MG63 (cell line): ENCODE data around the gene MRPS11. TPM values are rescaled to one million over a fixed set of nuclear protein-coding genes. Genes with fewer than 3 reads are reported as not detected.
"Not testable (repeated sequence)": the region's sequence is repeated elsewhere in the genome, so short reads cannot be mapped to it uniquely, and the experiment has no call there.

Experiments
- DNase-seq: peaks from one replicate; pipeline ENCODE4 v3.0.0-alpha.2; 2020
- H3K27me3 ChIP-seq: fragments of 250-450 bp; sonication (Bioruptor Pico); 2 replicates; pipeline ENCODE4 v1.5.1; 2020; ENCODE audit warnings: mild to moderate bottlenecking, moderate library complexity
- H3K36me3 ChIP-seq: fragments of 250-450 bp; sonication (Bioruptor Pico); 2 replicates; pipeline ENCODE4 v1.5.1; 2020; ENCODE audit warnings: mild to moderate bottlenecking, moderate library complexity
- H3K4me3 ChIP-seq: fragments of 250-450 bp; sonication (Bioruptor Pico); 2 replicates; pipeline ENCODE4 v1.5.1; 2020; ENCODE audit warnings: mild to moderate bottlenecking, moderate library complexity
- H3K9me3 ChIP-seq: fragments of 250-450 bp; sonication (Bioruptor Pico); 2 replicates; pipeline ENCODE4 v1.5.1; 2020; ENCODE audit warnings: mild to moderate bottlenecking, moderate library complexity
- total RNA-seq: library from RNA; depleted of rRNA; stranded (reverse); fragments of >200 nt; shearing (Covaris generic); gene quantifications from 2 replicates; pipeline ENCODE4 v1.2.3, GENCODE V29; 2014; ENCODE audit warnings: low replicate concordance; rRNA removed

The MRPS11 gene
- 103 and 231 TPM in 2 replicates for total RNA-seq

GRCh38 chr15:88467073-88467934 lies at the start of gene MRPS11, which contains the start of gene MRPL46:
TSS of gene MRPS11 (plus strand) at chr15:88467708. CDS start at chr15:88467718, 10 bp downstream.
TSS of gene MRPL46 (minus strand) at chr15:88467388. CDS start at chr15:88467377, 11 bp downstream.
- Histone ChIP-seq H3K4me3 (peak within 1 kb of the TSS; percentile 82), H3K36me3 (peaks cover 46% of the 10 kb centered on the region), H3K9me3 (no peaks in the 10 kb centered on the region), H3K27me3 (no peaks in the 10 kb centered on the region)
- peak; percentile 89 for DNase-seq

- Histone ChIP-seq H3K27me3 (no peaks in the 10 kb centered on the region), H3K9me3 (no peaks in the 10 kb centered on the region; the same call in 1 of the 2 replicates), H3K36me3 (no peaks in the 10 kb centered on the region), H3K4me3 (no peak overlapping the region)
- DNase-seq = peak; percentile 19
These were observed 47.7 kb upstream of the MRPS11 start for GRCh38 chr15:88419830-88420229.

GRCh38 chr15:88423331-88423730 lies 44.2 kb upstream of the MRPS11 start:
- no peaks in the 10 kb centered on the region for H3K36me3 ChIP-seq
- peaks cover 2% of the 10 kb centered on the region for H3K27me3 ChIP-seq
- no peaks in the 10 kb centered on the region; the same call in 1 of the 2 replicates for H3K9me3 ChIP-seq
- DNase-seq = no peak
- no peak overlapping the region for H3K4me3 ChIP-seq

GRCh38 chr15:88426304-88426703 lies 41.2 kb upstream of the MRPS11 start:
- no peak for DNase-seq
- Histone ChIP-seq H3K9me3 (no peaks in the 10 kb centered on the region), H3K36me3 (no peaks in the 10 kb centered on the region), H3K27me3 (peaks cover 2% of the 10 kb centered on the region), H3K4me3 (no peak overlapping the region)

GRCh38 chr15:88428053-88428452 lies 39.5 kb upstream of the MRPS11 start:
- DNase-seq = no peak
- Histone ChIP-seq H3K9me3 (no peaks in the 10 kb centered on the region), H3K36me3 (no peaks in the 10 kb centered on the region), H3K4me3 (no peak overlapping the region), H3K27me3 (peaks cover 2% of the 10 kb centered on the region)

- Histone ChIP-seq H3K36me3 (no peaks in the 10 kb centered on the region), H3K9me3 (no peaks in the 10 kb centered on the region), H3K27me3 (peaks cover 2% of the 10 kb centered on the region), H3K4me3 (no peak overlapping the region)
- no peak for DNase-seq
These were observed 38.5 kb upstream of the MRPS11 start for GRCh38 chr15:88428805-88429605.

- H3K4me3 ChIP-seq = no peak overlapping the region
- H3K27me3 ChIP-seq = peaks cover 2% of the 10 kb centered on the region
- no peaks in the 10 kb centered on the region for H3K36me3 ChIP-seq
- no peak for DNase-seq
- no peaks in the 10 kb centered on the region for H3K9me3 ChIP-seq
These were observed 37.5 kb upstream of the MRPS11 start for GRCh38 chr15:88430051-88430450.

- DNase-seq = no peak
- Histone ChIP-seq H3K36me3 (no peaks in the 10 kb centered on the region), H3K27me3 (no peaks in the 10 kb centered on the region; the same call in 1 of the 2 replicates), H3K4me3 (no peak overlapping the region), H3K9me3 (no peaks in the 10 kb centered on the region)
These were observed 36.1 kb upstream of the MRPS11 start for GRCh38 chr15:88431441-88431840.

- H3K27me3 ChIP-seq = no peaks in the 10 kb centered on the region
- H3K36me3 ChIP-seq = no peaks in the 10 kb centered on the region
- no peak for DNase-seq
- no peak overlapping the region for H3K4me3 ChIP-seq
- H3K9me3 ChIP-seq = no peaks in the 10 kb centered on the region
These were observed 34.3 kb upstream of the MRPS11 start for GRCh38 chr15:88433046-88433685.

GRCh38 chr15:88434106-88434505 lies 33.4 kb upstream of the MRPS11 start:
- DNase-seq, H3K9me3 ChIP-seq, H3K4me3 ChIP-seq, H3K27me3 ChIP-seq, H3K36me3 ChIP-seq: not testable (repeated sequence)

GRCh38 chr15:88438181-88438580 lies 29.3 kb upstream of the MRPS11 start:
- Histone ChIP-seq H3K36me3 (no peaks in the 10 kb centered on the region), H3K4me3 (no peak overlapping the region), H3K9me3 (peaks cover 3% of the 10 kb centered on the region; the same call in 1 of the 2 replicates), H3K27me3 (no peaks in the 10 kb centered on the region)
- no peak for DNase-seq

GRCh38 chr15:88440021-88440420 lies 27.5 kb upstream of the MRPS11 start:
- no peaks in the 10 kb centered on the region for H3K36me3 ChIP-seq
- peak; percentile 29 for DNase-seq
- H3K9me3 ChIP-seq = peaks cover 16% of the 10 kb centered on the region; the same call in 1 of the 2 replicates
- H3K4me3 ChIP-seq = no peak overlapping the region
- no peaks in the 10 kb centered on the region for H3K27me3 ChIP-seq

GRCh38 chr15:88441076-88441730 lies 26.3 kb upstream of the MRPS11 start:
- DNase-seq = no peak
- H3K4me3 ChIP-seq = no peak overlapping the region
- H3K27me3 ChIP-seq = no peaks in the 10 kb centered on the region
- H3K36me3 ChIP-seq = no peaks in the 10 kb centered on the region
- H3K9me3 ChIP-seq = peaks cover 23% of the 10 kb centered on the region

- peaks cover 23% of the 10 kb centered on the region for H3K9me3 ChIP-seq
- H3K27me3 ChIP-seq = no peaks in the 10 kb centered on the region
- DNase-seq = peak; percentile 28
- H3K4me3 ChIP-seq = no peak overlapping the region
- H3K36me3 ChIP-seq = no peaks in the 10 kb centered on the region
These were observed 20.3 kb upstream of the MRPS11 start for GRCh38 chr15:88447206-88447605.

GRCh38 chr15:88447741-88448140 lies 19.8 kb upstream of the MRPS11 start:
- Histone ChIP-seq H3K27me3 (no peaks in the 10 kb centered on the region), H3K9me3 (peaks cover 23% of the 10 kb centered on the region), H3K4me3 (no peak overlapping the region), H3K36me3 (no peaks in the 10 kb centered on the region)
- DNase-seq = no peak

- DNase-seq = no peak
- no peaks in the 10 kb centered on the region for H3K36me3 ChIP-seq
- no peak overlapping the region for H3K4me3 ChIP-seq
- peaks cover 12% of the 10 kb centered on the region for H3K9me3 ChIP-seq
- no peaks in the 10 kb centered on the region for H3K27me3 ChIP-seq
These were observed 18.5 kb upstream of the MRPS11 start for GRCh38 chr15:88448991-88449461.
